ENCODE data around the gene PPCDC.
A peak's percentile ranks its signal among the peaks of the same experiment; 100 is the strongest.

The PPCDC gene

GRCh38 chr15:75019916-75020315, 3.5 kb upstream of the PPCDC start:
- H3K9ac ChIP-seq (ENCODE audit: low read depth, low read length): no peak overlapping the region
- no peaks in the 10 kb centered on the region for H3K9me3 ChIP-seq (replicated peaks; ENCODE audit: low read length)
- H3K27me3 ChIP-seq (ENCODE audit: control insufficient read depth, insufficient read depth, low read length): no peaks in the 10 kb centered on the region
- no peak overlapping the region for H3K4me2 ChIP-seq (ENCODE audit: low read length)
- H3K36me3 ChIP-seq (ENCODE audit: insufficient read depth, low read length): no peaks in the 10 kb centered on the region
- peaks cover 3% of the 10 kb centered on the region for H3K4me1 ChIP-seq (ENCODE audit: control insufficient read depth, insufficient read depth, low read length)
- no peak overlapping the region for H3K4me3 ChIP-seq (ENCODE audit: low read length)

- no peaks in the 10 kb centered on the region for H3K9me3 ChIP-seq (replicated peaks; ENCODE audit: low read length)
- H3K9ac ChIP-seq (ENCODE audit: low read depth, low read length): no peak overlapping the region
- peaks cover 5% of the 10 kb centered on the region for H3K36me3 ChIP-seq (ENCODE audit: insufficient read depth, low read length)
- H3K27me3 ChIP-seq (ENCODE audit: control insufficient read depth, insufficient read depth, low read length): no peaks in the 10 kb centered on the region
- H3K4me2 ChIP-seq (ENCODE audit: low read length): no peak overlapping the region
- peaks cover 3% of the 10 kb centered on the region for H3K4me1 ChIP-seq (ENCODE audit: control insufficient read depth, insufficient read depth, low read length)
- H3K4me3 ChIP-seq (ENCODE audit: low read length): no peak overlapping the region
These were observed 2.0 kb upstream of the PPCDC start for GRCh38 chr15:75021341-75021740.

DNA sequence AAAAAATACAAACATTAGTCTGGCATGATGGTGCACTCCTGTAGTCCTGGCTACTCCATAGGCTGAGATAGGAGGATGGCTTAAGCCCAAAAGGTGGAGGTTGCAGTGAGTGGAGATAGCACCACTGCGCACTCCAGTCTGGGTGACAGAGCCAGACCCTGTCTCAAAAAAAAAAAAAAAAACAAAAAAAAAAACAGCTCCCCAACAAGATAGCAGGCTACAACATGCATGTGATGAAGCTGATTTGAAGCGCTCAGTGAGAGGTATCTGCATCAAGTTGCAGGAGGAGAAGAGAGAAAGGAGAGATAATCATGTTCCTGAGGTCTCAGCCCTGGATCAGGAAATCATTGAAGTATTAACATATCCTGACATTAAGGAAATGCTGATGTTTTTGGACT, 608 bp upstream of the PPCDC start:
- peaks cover 3% of the 10 kb centered on the region for H3K4me1 ChIP-seq (ENCODE audit: control insufficient read depth, insufficient read depth, low read length)
- no peak overlapping the region for H3K4me2 ChIP-seq (ENCODE audit: low read length)
- no peaks in the 10 kb centered on the region for H3K9me3 ChIP-seq (replicated peaks; ENCODE audit: low read length)
- H3K36me3 ChIP-seq (ENCODE audit: insufficient read depth, low read length): peaks cover 5% of the 10 kb centered on the region
- H3K4me3 ChIP-seq (ENCODE audit: low read length): no peak overlapping the region
- H3K27me3 ChIP-seq (ENCODE audit: control insufficient read depth, insufficient read depth, low read length): no peaks in the 10 kb centered on the region
- no peak overlapping the region for H3K9ac ChIP-seq (ENCODE audit: low read depth, low read length)

GRCh38 chr15:75023872-75024636, 664 bp downstream of the PPCDC start:
- Histone ChIP-seq H3K9me3 (replicated peaks; ENCODE audit: low read length) (no peaks in the 10 kb centered on the region), H3K36me3 (ENCODE audit: insufficient read depth, low read length) (peaks cover 5% of the 10 kb centered on the region), H3K4me1 (ENCODE audit: control insufficient read depth, insufficient read depth, low read length) (peaks cover 3% of the 10 kb centered on the region), H3K9ac (ENCODE audit: low read depth, low read length) (peak overlapping the region; percentile 97), H3K4me2 (ENCODE audit: low read length) (peak overlapping the region; percentile 81), H3K27me3 (ENCODE audit: control insufficient read depth, insufficient read depth, low read length) (no peaks in the 10 kb centered on the region), H3K4me3 (ENCODE audit: low read length) (peak overlapping the region; percentile 88)

DNA sequence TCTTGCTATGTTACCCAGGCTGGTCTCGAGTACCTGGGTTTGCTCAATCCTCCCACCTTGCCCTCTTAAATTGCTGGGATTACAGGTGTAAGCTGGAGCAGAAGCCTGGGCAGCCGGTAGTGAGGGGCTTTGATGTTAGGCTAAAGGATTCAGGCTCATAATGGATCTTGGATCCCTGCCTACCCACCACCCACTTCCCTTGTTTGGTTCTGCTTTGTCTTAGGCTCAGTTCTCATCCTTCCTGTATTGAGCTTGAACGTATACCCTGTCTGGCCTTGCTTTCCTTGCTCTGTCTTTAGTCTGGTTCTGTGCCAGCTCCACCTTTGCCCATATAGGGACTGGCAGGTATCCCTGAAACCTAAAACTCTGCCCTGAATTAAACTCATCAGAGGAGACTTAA, 1.7 kb downstream of the PPCDC start:
- Histone ChIP-seq H3K4me2 (ENCODE audit: low read length) (no peak overlapping the region), H3K36me3 (ENCODE audit: insufficient read depth, low read length) (peaks cover 5% of the 10 kb centered on the region), H3K4me1 (ENCODE audit: control insufficient read depth, insufficient read depth, low read length) (peaks cover 10% of the 10 kb centered on the region), H3K27me3 (ENCODE audit: control insufficient read depth, insufficient read depth, low read length) (no peaks in the 10 kb centered on the region), H3K9me3 (replicated peaks; ENCODE audit: low read length) (no peaks in the 10 kb centered on the region), H3K4me3 (ENCODE audit: low read length) (no peak overlapping the region), H3K9ac (ENCODE audit: low read depth, low read length) (peak overlapping the region; percentile 97)

GRCh38 chr15:75025548-75026260, 2.3 kb downstream of the PPCDC start:
- no peak overlapping the region for H3K9ac ChIP-seq (ENCODE audit: low read depth, low read length)
- H3K4me3 ChIP-seq (ENCODE audit: low read length): no peak overlapping the region
- peaks cover 16% of the 10 kb centered on the region for H3K4me1 ChIP-seq (ENCODE audit: control insufficient read depth, insufficient read depth, low read length)
- H3K27me3 ChIP-seq (ENCODE audit: control insufficient read depth, insufficient read depth, low read length): no peaks in the 10 kb centered on the region
- no peak overlapping the region for H3K4me2 ChIP-seq (ENCODE audit: low read length)
- no peaks in the 10 kb centered on the region for H3K9me3 ChIP-seq (replicated peaks; ENCODE audit: low read length)
- peaks cover 5% of the 10 kb centered on the region for H3K36me3 ChIP-seq (ENCODE audit: insufficient read depth, low read length)

- Histone ChIP-seq H3K27me3 (ENCODE audit: control insufficient read depth, insufficient read depth, low read length) (no peaks in the 10 kb centered on the region), H3K9ac (ENCODE audit: low read depth, low read length) (no peak overlapping the region), H3K4me2 (ENCODE audit: low read length) (no peak overlapping the region), H3K4me1 (ENCODE audit: control insufficient read depth, insufficient read depth, low read length) (peaks cover 20% of the 10 kb centered on the region), H3K36me3 (ENCODE audit: insufficient read depth, low read length) (peaks cover 5% of the 10 kb centered on the region), H3K9me3 (replicated peaks; ENCODE audit: low read length) (no peaks in the 10 kb centered on the region), H3K4me3 (ENCODE audit: low read length) (no peak overlapping the region)
These were observed 4.2 kb downstream of the PPCDC start for GRCh38 chr15:75027551-75027950.

DNA sequence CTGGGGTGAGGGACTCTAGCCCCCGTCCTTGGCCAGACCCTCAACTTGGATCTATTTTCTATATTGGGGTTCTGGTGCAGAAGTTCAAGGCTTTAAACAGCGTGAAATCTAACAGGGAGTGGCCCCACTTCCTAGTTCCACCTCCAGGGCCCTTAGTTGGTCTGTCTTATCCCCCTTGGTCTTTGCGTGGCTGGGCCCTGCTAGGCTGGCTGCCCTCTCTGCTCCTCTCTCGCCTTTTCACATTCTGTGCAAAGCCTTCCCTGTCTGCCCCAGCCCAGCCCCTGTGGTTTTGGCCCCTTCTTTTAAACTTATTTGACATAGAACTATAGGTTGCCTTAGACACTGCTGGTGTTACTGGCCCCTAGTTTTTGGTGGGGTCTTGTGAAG, 5.6 kb downstream of the PPCDC start:
- Histone ChIP-seq H3K4me3 (ENCODE audit: low read length) (no peak overlapping the region), H3K4me2 (ENCODE audit: low read length) (no peak overlapping the region), H3K4me1 (ENCODE audit: control insufficient read depth, insufficient read depth, low read length) (peaks cover 23% of the 10 kb centered on the region), H3K9ac (ENCODE audit: low read depth, low read length) (no peak overlapping the region), H3K36me3 (ENCODE audit: insufficient read depth, low read length) (peaks cover 5% of the 10 kb centered on the region), H3K27me3 (ENCODE audit: control insufficient read depth, insufficient read depth, low read length) (no peaks in the 10 kb centered on the region), H3K9me3 (replicated peaks; ENCODE audit: low read length) (no peaks in the 10 kb centered on the region)

GRCh38 chr15:75029378-75030022, 6.1 kb downstream of the PPCDC start:
- H3K36me3 ChIP-seq (ENCODE audit: insufficient read depth, low read length): peaks cover 5% of the 10 kb centered on the region
- peak overlapping the region; percentile 68 for H3K9ac ChIP-seq (ENCODE audit: low read depth, low read length)
- H3K4me3 ChIP-seq (ENCODE audit: low read length): peak overlapping the region; percentile 59
- peaks cover 20% of the 10 kb centered on the region for H3K4me1 ChIP-seq (ENCODE audit: control insufficient read depth, insufficient read depth, low read length)
- no peaks in the 10 kb centered on the region for H3K9me3 ChIP-seq (replicated peaks; ENCODE audit: low read length)
- peak overlapping the region; percentile 79 for H3K4me2 ChIP-seq (ENCODE audit: low read length)
- no peaks in the 10 kb centered on the region for H3K27me3 ChIP-seq (ENCODE audit: control insufficient read depth, insufficient read depth, low read length)

DNA sequence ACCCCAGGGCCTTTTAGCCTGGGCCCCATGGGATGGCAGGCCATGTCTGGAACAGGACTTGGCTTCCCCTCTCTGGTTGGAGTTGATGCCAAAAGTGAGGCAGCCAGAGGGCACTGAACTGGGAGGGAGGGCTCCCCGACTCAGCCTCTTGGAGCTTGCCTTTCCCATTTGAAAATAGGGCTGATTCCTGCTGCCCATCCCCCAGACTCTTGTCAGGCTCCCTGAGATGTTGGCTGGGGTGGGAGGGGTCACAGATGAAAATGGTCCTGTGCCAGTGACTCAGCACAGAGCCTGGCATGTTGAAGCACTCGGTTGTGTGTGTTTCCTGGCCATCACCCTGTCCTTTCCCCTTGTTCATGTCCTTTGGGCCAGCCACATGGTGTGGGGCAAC, 6.6 kb downstream of the PPCDC start:
- no peaks in the 10 kb centered on the region for H3K27me3 ChIP-seq (ENCODE audit: control insufficient read depth, insufficient read depth, low read length)
- peak overlapping the region; percentile 68 for H3K9ac ChIP-seq (ENCODE audit: low read depth, low read length)
- peaks cover 5% of the 10 kb centered on the region for H3K36me3 ChIP-seq (ENCODE audit: insufficient read depth, low read length)
- peak overlapping the region; percentile 59 for H3K4me3 ChIP-seq (ENCODE audit: low read length)
- H3K9me3 ChIP-seq (replicated peaks; ENCODE audit: low read length): no peaks in the 10 kb centered on the region
- peak overlapping the region; percentile 79 for H3K4me2 ChIP-seq (ENCODE audit: low read length)
- H3K4me1 ChIP-seq (ENCODE audit: control insufficient read depth, insufficient read depth, low read length): peaks cover 20% of the 10 kb centered on the region

DNA sequence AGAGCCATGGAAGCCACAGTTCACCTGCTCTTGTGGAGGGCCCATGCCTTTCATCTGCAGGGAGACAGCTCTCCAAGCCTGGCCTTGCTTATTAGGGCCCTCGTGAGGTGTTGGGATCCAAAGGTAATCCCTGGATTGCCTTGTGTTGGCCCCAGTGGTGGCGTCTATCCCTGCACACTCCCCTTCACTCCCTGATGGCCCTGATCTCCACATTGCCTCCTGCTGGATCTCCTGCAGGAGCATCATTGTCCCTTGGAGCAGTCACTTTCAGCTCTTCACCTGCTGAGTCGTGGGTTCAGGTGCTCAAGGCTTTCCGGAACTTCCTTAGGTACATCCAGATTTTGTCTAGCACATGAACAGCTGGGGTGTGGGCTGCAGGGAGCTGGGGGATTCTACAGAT, 7.0 kb downstream of the PPCDC start:
- Histone ChIP-seq H3K9ac (ENCODE audit: low read depth, low read length) (peak overlapping the region; percentile 68), H3K36me3 (ENCODE audit: insufficient read depth, low read length) (peaks cover 5% of the 10 kb centered on the region), H3K4me1 (ENCODE audit: control insufficient read depth, insufficient read depth, low read length) (peaks cover 20% of the 10 kb centered on the region), H3K9me3 (replicated peaks; ENCODE audit: low read length) (no peaks in the 10 kb centered on the region), H3K27me3 (ENCODE audit: control insufficient read depth, insufficient read depth, low read length) (no peaks in the 10 kb centered on the region), H3K4me3 (ENCODE audit: low read length) (no peak overlapping the region), H3K4me2 (ENCODE audit: low read length) (peak overlapping the region; percentile 79)

Data from skeletal muscle satellite cell (primary cell).